Esophagus squamous epithelium (tissue), 5 donors: ENCODE results near the gene PA2G4. TPM values are rescaled to one million over a fixed set of nuclear protein-coding genes. Genes with fewer than 3 reads are reported as not detected.

Experiments used
- DNase-seq: peaks from one replicate; lab custom pipeline; 2025; lab: John Stamatoyannopoulos, UW
- H3K27ac ChIP-seq, 4 donors: fragments of 200-600 bp; sonication (generic); one replicate each; pipeline ENCODE4 v1.5.1; 2016 to 2019; ENCODE audit warnings: mild to moderate bottlenecking in 1 of 4
- H3K27me3 ChIP-seq, 4 donors: fragments of 200-600 bp; sonication (generic); 1 replicate in 3 of 4; 2 replicates in 1 of 4; pipeline versions ENCODE4 v1.5.1 to v1.6.0; 2017 to 2021; ENCODE audit warnings: antibody characterized with exemption in 1 of 4
- H3K36me3 ChIP-seq, 3 donors: fragments of 200-600 bp; sonication (generic); one replicate each; pipeline ENCODE4 v1.5.1; 2016 to 2019
- H3K4me1 ChIP-seq, 3 donors: fragments of 200-600 bp; sonication (generic); one replicate each; pipeline ENCODE4 v1.5.1; 2017 to 2019
- H3K4me3 ChIP-seq, 4 donors: fragments of 200-600 bp; sonication (generic); 1 replicate in 3 of 4; 2 replicates in 1 of 4; pipeline ENCODE4 v1.5.1; 2016 to 2019; ENCODE audit warnings: mild to moderate bottlenecking in 2 of 4, moderate library complexity in 1 of 4
- H3K9me3 ChIP-seq, 3 donors: fragments of 200-600 bp; sonication (generic); one replicate each; pipeline ENCODE4 v1.5.1; 2016 to 2019
- CTCF ChIP-seq, 6 experiments: fragments of 450-650 bp in 4 of 6; fragments of 200-600 bp in 2 of 6; sonication (generic) in 2 of 6; IDR thresholded peaks; one replicate each; pipeline ENCODE4 v1.5.1; 2016 to 2019; ENCODE audit warnings: antibody characterized with exemption in 6 of 6, mild to moderate bottlenecking in 4 of 6, moderate library complexity in 4 of 6
- POLR2A ChIP-seq, 4 donors: fragments of 450-650 bp; IDR thresholded peaks; one replicate each; pipeline ENCODE4 v1.6.1; 2017; ENCODE audit warnings: antibody characterized with exemption in 4 of 4, mild to moderate bottlenecking in 4 of 4, moderate library complexity in 3 of 4
- WGBS, 2 donors: methylation state at CpG; one replicate each; pipeline ENCODE4 v1.1.5; 2018; 5-methylcytosine and 5-hydroxymethylcytosine counted together
- intact Hi-C: fragments of 100-400 bp; cut with DNase I; formaldehyde crosslinking; loops from one replicate; pipeline ENCODE4 v1.15.0; 2022
- total RNA-seq, 4 donors: library from RNA; depleted of rRNA; stranded (reverse); fragments of >200 nt; gene quantifications; one replicate each; pipeline ENCODE4 v1.1.0, GENCODE V29; 2016
- donor health status: DM: yes; HTN: yes; CAD: no.

The PA2G4 gene
- total RNA-seq, 4 donors from 2014 or later = 89.3 to 206 (median 176) TPM

GRCh38 chr12:56122637-56123036 is 18.3 kb downstream of the PA2G4 start:
- Histone ChIP-seq H3K27me3 (no peaks in the 10 kb centered on the region), H3K36me3 (peaks cover 4 to 19% (median 12%) of the 10 kb centered on the region in 3 donors), H3K4me1 (peaks cover 34 to 64% (median 39%) of the 10 kb centered on the region in 3 donors), H3K27ac (peak overlapping the region in 1 of 4 donors; percentile 49), H3K4me3 (no peak overlapping the region), H3K9me3 (no peaks in the 10 kb centered on the region)
- DNase-seq = no peak
- TF ChIP-seq POLR2A (IDR thresholded peaks at IDR 0.05) (no peak), CTCF (IDR thresholded peaks at IDR 0.05) (no peak)
- 80 to 97% methylated on average over 2 of the region's 2 CpGs for WGBS, 2 donors
- intact Hi-C loops = no loop called here

- Histone ChIP-seq H3K4me3 (no peak overlapping the region), H3K27me3 (no peaks in the 10 kb centered on the region), H3K4me1 (peaks cover 32 to 62% (median 33%) of the 10 kb centered on the region in 3 donors), H3K36me3 (peaks cover 4 to 16% (median 12%) of the 10 kb centered on the region in 3 donors), H3K9me3 (no peaks in the 10 kb centered on the region), H3K27ac (no peak overlapping the region)
- no peak for TF ChIP-seq CTCF (IDR thresholded peaks at IDR 0.05)
- no peak for TF ChIP-seq POLR2A (IDR thresholded peaks at IDR 0.05)
- no peak for DNase-seq
- 74 to 87% methylated on average over 4 of the region's 4 CpGs for WGBS, 2 donors
- intact Hi-C loops = no loop called here
Measured at GRCh38 chr12:56124133-56124532, 19.8 kb downstream of the PA2G4 start.

- no peaks in the 10 kb centered on the region for H3K9me3 ChIP-seq
- H3K4me1 ChIP-seq = peaks cover 23 to 60% (median 30%) of the 10 kb centered on the region in 3 donors
- H3K4me3 ChIP-seq = peak overlapping the region in 1 of 4 donors; percentile 94
- intact Hi-C loops = loop anchor here (5.0 kb wide), 1 partner anchor 61 kb away; the partner anchor contains the start of gene SMARCC2
- peaks cover 5 to 19% (median 8%) of the 10 kb centered on the region in 3 donors for H3K36me3 ChIP-seq
- no peak for DNase-seq
- 34 to 42% methylated on average over 3 of the region's 3 CpGs for WGBS, 2 donors
- H3K27ac ChIP-seq = peak overlapping the region; percentile 77 to 98 (median 92)
- TF ChIP-seq POLR2A (IDR thresholded peaks at IDR 0.05) (no peak), CTCF (IDR thresholded peaks at IDR 0.05) (no peak)
- H3K27me3 ChIP-seq = no peaks in the 10 kb centered on the region
Measured at GRCh38 chr12:56126732-56127239, 22.4 kb downstream of the PA2G4 start.

GRCh38 chr12:56127485-56127887 is 23.1 kb downstream of the PA2G4 start:
- H3K36me3 ChIP-seq = peaks cover 10 to 25% (median 13%) of the 10 kb centered on the region in 3 donors
- intact Hi-C loops = loop anchor here (5.0 kb wide), 1 partner anchor 60 kb away; the partner anchor contains the start of gene SMARCC2
- no peaks in the 10 kb centered on the region for H3K27me3 ChIP-seq
- 1% methylated on average over 8 of the region's 8 CpGs for WGBS, 2 donors
- no peak for TF ChIP-seq CTCF (IDR thresholded peaks at IDR 0.05)
- TF ChIP-seq POLR2A (IDR thresholded peaks at IDR 0.05) = peak in 1 of 4 donors; percentile 38
- no peak for DNase-seq
- H3K4me1 ChIP-seq = peaks cover 23 to 60% (median 30%) of the 10 kb centered on the region in 3 donors
- H3K9me3 ChIP-seq = no peaks in the 10 kb centered on the region
- peak overlapping the region; percentile 15 to 97 (median 83) for H3K4me3 ChIP-seq
- H3K27ac ChIP-seq = peak overlapping the region; percentile 77 to 98 (median 92)

GRCh38 chr12:56127888-56128669 is 23.7 kb downstream of the PA2G4 start, which contains the start of gene ESYT1:
Gene ESYT1 (plus strand): TSS chr12:56128267. CDS start chr12:56128320, 53 bp downstream.
- peak; percentile 98 for DNase-seq
- intact Hi-C loops = loop anchor here (5.0 kb wide), 1 partner anchor 59 kb away; the partner anchor contains the start of gene SMARCC2
- TF ChIP-seq CTCF (IDR thresholded peaks at IDR 0.05) (peak in 3 of 6 experiments; percentile 10 to 14 (median 10)), POLR2A (IDR thresholded peaks at IDR 0.05) (peak in 3 of 4 donors; percentile 91 to 97 (median 95))
- no peaks in the 10 kb centered on the region for H3K9me3 ChIP-seq
- H3K4me3 ChIP-seq = peak within 1 kb of the TSS; percentile 51 to 97 (median 83)
- peaks cover 13 to 31% (median 14%) of the 10 kb centered on the region in 3 donors for H3K36me3 ChIP-seq
- H3K27me3 ChIP-seq = no peaks in the 10 kb centered on the region
- 0% methylated on average over 11 to 17 of the region's 49 CpGs for WGBS, 2 donors
- peak within 1 kb of the TSS; percentile 85 to 98 (median 96) for H3K27ac ChIP-seq
- peaks cover 23 to 60% (median 30%) of the 10 kb centered on the region in 3 donors for H3K4me1 ChIP-seq
